Thyroid gland (tissue), 4 donors: Measurements from ENCODE around the gene PSMD8.

ENCODE experiments used
- POLR2A ChIP-seq, 2 donors: fragments of 450-650 bp; IDR thresholded peaks; one replicate each; pipeline ENCODE4 v1.6.1; 2017; ENCODE audit warnings: antibody characterized with exemption in 2 of 2, mild to moderate bottlenecking in 2 of 2, moderate library complexity in 1 of 2
- TF ChIP-seq, protein P1 (sequence below), 6 experiments: fragments of 200-600 bp in 3 of 6; fragments of 450-650 bp in 3 of 6; sonication (generic) in 3 of 6; IDR thresholded peaks; one replicate each; pipeline ENCODE4 v1.5.1; 2016 to 2019; ENCODE audit warnings: antibody characterized with exemption in 6 of 6, mild to moderate bottlenecking in 2 of 6, inconsistent platforms in 1 of 6, moderate library complexity in 1 of 6

DNA sequence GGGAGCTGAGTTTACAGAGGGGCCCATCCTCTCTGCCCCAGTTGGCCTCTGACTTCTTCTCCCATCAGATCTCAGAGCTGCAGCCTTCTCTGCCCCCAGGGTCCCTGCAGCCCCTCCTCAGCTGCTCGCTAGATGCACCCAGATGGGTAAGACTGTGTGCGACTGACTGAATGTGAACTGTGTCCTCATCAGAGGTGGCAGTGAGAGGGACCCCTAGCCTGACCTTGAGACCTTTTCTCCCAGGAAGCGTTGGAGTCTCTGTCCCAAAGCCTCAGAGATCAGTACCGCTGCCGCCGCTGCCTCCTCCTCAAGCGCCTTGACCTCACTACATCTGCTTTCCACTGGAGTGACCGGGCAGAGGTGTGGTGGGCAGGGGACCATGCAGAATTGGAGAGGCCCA lies 30.9 kb downstream of the PSMD8 start:
- TF ChIP-seq, protein P1, sequence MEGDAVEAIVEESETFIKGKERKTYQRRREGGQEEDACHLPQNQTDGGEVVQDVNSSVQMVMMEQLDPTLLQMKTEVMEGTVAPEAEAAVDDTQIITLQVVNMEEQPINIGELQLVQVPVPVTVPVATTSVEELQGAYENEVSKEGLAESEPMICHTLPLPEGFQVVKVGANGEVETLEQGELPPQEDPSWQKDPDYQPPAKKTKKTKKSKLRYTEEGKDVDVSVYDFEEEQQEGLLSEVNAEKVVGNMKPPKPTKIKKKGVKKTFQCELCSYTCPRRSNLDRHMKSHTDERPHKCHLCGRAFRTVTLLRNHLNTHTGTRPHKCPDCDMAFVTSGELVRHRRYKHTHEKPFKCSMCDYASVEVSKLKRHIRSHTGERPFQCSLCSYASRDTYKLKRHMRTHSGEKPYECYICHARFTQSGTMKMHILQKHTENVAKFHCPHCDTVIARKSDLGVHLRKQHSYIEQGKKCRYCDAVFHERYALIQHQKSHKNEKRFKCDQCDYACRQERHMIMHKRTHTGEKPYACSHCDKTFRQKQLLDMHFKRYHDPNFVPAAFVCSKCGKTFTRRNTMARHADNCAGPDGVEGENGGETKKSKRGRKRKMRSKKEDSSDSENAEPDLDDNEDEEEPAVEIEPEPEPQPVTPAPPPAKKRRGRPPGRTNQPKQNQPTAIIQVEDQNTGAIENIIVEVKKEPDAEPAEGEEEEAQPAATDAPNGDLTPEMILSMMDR (IDR thresholded peaks at IDR 0.05), result no peak
- TF ChIP-seq POLR2A (IDR thresholded peaks at IDR 0.05), result no peak
